COLO668 (cell line): ENCODE measurements around the gene ETV6.

ENCODE experiments used
- DNase-seq: peaks from one replicate; lab custom pipeline; 2025; ENCODE audit not compliant: unreplicated experiment; lab: John Stamatoyannopoulos, UW

The ETV6 gene

DNA sequence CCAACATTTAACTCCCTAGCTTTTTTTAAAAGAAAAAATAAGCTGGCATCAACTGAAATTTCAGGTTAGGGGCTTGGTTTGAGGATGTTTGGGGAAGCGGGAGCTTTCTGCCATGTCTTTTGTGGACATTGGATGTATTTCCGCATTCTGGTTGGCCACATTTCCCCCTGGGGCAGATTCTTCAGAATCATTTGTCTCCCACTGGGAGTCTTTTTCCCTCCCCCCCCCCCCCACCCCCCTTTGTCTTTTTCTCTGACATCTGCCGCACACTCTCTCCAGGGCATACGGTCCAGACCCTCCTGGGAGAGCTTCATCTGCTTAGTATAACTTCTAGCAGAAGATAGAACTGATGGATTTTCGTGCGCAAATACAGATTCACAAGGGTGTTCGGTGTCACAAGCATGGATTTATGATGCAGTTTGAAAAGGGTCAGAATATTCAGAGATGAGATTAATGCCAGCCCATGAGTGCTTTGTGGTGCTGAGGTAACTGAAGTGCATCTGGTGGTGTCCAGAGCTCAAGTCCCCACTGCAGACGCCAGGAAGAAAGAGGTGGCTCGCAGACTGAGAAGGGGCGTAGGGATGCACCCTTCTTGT, 40.2 kb downstream of the ETV6 start:
- DNase-seq: no peak

GRCh38 chr12:11693067-11693466, 43.6 kb downstream of the ETV6 start:
- no peak for DNase-seq

DNA sequence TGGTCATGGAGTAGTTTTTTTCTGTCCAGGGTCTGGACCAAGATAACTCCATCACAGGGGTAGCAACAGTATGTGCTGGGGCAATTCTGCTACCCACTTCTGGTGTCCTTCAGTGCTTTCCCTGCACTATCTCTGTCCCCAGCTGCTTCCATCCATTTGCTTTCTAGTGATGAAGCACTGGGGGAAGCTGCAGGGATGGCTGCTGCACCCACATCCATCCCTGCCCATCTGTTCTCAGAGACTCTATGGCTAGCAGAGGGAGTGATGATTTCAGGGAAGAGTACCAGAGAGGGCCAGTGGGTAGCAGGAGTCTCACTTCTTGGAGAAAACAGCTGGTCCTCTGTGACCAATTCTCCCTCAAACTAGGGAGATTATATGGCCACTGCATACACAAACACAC, 44.1 kb downstream of the ETV6 start:
- DNase-seq: no peak

- no peak for DNase-seq
These were observed 45.1 kb downstream of the ETV6 start for GRCh38 chr12:11694528-11694927.

DNA sequence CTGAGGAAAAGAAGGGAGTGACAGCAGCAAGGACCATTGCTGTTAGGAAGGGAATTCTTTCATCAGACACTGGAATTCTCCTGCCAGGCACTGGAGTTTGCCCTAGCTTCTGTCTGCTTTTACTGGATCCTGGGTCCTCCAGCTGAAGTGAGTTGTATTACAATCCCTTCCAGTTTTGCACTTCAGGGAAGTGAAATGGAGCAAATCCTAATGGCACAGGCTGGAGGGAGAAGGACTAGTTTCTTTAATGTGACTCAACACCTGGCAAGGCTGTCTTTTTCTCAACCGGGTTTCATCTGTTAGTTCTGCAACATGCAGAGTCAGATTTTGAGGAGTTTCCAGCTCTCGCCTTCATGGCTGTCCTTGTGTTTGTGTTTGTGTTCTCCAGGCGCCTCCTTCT, 45.8 kb downstream of the ETV6 start:
- no peak for DNase-seq

DNA sequence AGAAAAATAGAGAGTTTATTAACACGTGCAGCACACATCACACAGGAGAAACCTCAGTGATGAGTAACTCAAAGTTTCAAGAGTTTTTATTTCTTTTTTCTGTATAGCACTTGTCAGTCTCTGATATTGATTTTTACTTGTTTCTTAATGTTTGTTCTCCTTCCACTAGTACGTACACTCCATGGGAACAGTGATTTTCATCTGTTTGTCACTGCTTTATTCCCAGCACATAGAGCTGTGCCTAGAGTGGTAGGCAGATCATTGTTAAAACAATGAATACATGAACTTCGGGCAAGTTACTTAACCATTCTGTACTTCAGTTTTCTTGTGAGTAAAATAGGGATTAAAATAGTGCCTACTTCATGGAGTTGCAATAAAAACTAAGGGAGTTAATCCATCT, 46.6 kb downstream of the ETV6 start:
- no peak for DNase-seq

DNA sequence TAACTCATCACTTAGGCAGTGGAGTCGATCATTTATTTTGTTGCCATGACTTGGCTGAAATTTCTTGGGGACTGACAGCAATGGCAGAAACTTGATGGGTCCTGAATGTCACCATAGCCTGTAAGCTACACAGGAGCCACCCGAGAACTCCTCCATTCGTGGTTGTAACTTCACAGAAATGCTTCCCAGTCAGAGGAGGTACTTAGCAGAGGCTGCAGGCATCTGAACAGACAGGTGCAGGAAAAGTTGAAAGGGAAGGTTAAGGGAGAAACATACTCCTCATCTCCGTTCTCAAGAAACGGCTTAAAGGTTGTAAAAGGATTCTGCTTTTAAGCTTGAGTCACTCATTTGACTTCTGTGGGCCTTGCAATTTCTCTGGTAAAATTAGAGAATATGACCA, 47.7 kb downstream of the ETV6 start:
- no peak for DNase-seq

DNA sequence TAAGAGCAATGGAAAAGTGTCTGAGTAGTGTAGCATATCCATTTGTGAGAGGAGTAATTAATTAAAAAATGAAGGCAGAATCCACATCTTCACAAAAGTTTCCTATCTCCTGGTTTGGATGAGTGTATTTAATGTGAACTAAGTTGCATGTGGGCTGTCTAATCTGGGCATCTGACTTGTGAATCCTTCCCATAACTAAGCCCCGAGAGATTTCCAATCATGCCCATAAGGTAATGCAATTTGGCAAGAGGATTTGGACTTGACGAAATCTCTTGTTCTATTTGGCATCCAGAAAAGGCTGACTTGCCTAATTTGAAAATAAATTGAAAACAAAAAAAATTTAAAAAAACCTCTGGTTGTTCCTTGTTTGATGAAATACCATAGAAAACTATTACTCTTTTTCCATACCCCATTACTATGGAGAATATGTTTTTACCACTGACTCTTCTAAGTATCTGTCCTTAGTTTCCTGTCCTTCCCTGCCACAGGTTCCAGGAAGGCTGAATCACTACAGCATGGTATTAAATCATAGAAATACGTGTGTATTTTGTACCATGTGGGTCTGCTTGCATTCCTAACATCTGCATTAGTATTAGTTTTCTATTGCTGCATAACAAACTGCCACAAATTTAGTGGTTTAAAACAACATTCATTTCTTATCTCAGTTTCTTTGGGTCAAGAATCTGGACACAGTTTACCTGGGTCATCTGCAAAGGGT, 48.4 kb downstream of the ETV6 start:
- DNase-seq: no peak

- DNase-seq: no peak
These were observed 49.3 kb downstream of the ETV6 start for GRCh38 chr12:11698729-11699128.

DNA sequence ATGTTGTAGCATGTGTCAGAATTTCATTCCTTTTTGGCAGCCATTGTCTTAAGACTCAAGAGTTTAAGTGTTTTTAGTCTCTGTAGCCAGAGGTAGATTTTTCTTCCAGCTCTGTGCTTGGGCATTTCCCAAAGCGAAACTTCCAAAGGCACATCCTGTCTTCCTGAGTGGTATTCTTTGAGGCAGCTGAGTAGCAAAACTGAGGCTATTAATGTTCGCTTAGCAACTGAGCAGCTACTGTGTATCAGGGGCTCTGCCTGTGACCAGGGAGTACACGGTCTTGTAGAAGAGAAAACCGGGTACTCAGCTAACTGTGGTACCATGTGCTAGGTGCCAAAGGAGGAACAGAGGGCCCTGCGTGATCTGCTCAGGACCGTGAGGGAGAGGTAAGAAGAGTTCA, 52.0 kb downstream of the ETV6 start:
- DNase-seq: no peak

- no peak for DNase-seq
These were observed 53.5 kb downstream of the ETV6 start for GRCh38 chr12:11702959-11703358.

- no peak for DNase-seq
These were observed 53.9 kb downstream of the ETV6 start for GRCh38 chr12:11703378-11703777.

- DNase-seq: no peak
These were observed 54.6 kb downstream of the ETV6 start for GRCh38 chr12:11704089-11704488.

DNA sequence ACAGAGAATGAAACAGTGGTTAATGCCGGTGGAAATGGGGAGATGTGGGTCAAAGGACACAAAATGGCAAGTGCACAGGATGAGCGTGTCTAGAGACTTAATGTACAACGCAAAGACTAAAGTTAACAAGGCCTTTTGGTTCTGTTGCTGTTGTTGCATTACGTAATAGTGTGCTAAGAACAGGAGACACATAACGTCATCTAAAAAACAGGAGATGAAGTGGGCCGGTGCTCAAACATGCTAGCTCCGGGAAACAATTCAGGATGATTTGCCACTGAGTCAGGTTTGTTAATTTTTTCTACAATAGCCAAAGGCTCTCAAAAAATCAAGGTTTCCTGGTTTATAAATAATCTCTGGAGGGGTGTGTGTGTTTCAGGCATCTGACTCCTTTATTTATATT, 55.5 kb downstream of the ETV6 start:
- DNase-seq: no peak

- DNase-seq: no peak
These were observed 57.3 kb downstream of the ETV6 start for GRCh38 chr12:11706509-11707379.

GRCh38 chr12:11707535-11707934, 58.1 kb downstream of the ETV6 start:
- no peak for DNase-seq

DNA sequence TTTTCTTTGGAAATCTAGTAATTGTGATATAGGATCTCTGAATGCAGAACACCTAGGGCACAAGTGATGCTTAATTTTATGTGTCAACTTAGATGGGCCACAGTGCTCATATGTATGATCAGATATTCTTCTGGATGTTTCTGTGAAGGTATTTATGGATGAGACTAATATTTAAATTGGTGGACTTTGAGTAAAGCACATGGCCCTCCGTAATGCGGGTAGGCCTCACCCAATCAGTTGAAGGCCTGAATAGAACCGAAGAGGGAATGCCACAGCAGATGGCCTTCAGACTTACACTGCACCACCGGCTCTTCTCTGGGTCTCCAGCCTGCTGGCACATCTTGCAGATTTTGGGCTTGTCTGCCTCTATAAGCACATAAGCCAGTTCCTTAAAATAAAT, 60.0 kb downstream of the ETV6 start:
- no peak for DNase-seq

GRCh38 chr12:11710431-11710830, 61.0 kb downstream of the ETV6 start:
- no peak for DNase-seq

DNA sequence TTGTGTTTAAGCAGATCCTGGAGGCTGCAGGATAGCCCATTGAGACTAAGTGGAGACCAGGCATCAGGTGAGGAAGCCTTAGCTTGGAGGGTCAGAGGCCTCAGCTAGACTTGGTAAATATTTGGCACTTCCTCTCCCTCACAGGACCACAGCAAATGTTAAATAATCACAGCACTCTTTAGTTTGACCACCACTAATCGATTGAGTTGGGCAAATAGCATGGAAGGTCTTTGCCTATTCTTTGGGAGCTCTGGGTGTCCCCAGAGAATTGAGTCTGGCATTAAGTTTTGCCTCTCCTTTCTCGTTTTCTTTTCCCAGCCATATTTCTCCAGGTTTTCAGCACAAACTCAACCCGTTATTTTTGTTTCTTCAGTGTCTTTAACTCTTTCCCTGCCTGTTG, 61.4 kb downstream of the ETV6 start:
- no peak for DNase-seq

- DNase-seq: no peak
These were observed 62.3 kb downstream of the ETV6 start for GRCh38 chr12:11711651-11712327.

- DNase-seq: no peak
These were observed 63.0 kb downstream of the ETV6 start for GRCh38 chr12:11712491-11712890.

DNA sequence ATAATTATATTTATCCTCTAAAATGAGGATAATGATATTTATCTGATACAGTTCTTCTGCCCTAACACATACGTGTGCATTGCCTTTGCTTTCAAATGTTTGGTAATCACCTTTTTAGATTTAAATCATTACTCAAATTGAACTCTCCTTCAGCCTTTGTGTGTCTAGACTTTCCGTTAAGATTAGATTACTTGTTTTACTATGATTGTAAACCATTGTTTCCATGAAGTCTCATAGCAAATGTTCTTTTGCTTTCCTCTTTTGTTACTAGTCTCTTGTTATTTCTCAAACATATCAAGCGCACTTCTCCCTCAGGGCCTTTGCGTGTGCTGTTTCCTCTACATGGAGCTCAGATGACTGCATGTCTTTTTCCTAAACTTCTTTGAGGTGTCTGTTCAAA, 63.7 kb downstream of the ETV6 start:
- DNase-seq: no peak
